Measurements from ENCODE around the gene SBK2.

Gene SBK2

GRCh38 chr19:55554302-55554701 is 17.4 kb upstream of the SBK2 start:
- DNase-seq = peak; percentile 56

GRCh38 chr19:55553217-55554182 is 16.6 kb upstream of the SBK2 start:
- no peak for DNase-seq

GRCh38 chr19:55552620-55553019 is 15.7 kb upstream of the SBK2 start:
- no peak for DNase-seq

- DNase-seq = no peak
Observed at GRCh38 chr19:55552206-55552605, 15.3 kb upstream of the SBK2 start.

- no peak for DNase-seq
Observed at GRCh38 chr19:55550321-55550650, 13.4 kb upstream of the SBK2 start.

- peak; percentile 68 for DNase-seq
Observed at GRCh38 chr19:55549500-55550320, 12.8 kb upstream of the SBK2 start.

GRCh38 chr19:55546822-55547614 is 10.1 kb upstream of the SBK2 start:
- no peak for DNase-seq

GRCh38 chr19:55546011-55546410 is 9.1 kb upstream of the SBK2 start:
- DNase-seq = no peak

- no peak for DNase-seq
Observed at GRCh38 chr19:55545443-55545842, 8.5 kb upstream of the SBK2 start, which contains the start of gene SBK3. Gene SBK3 (minus strand): TSS chr19:55545543. CDS start chr19:55545543, 0 bp downstream.

- no peak for DNase-seq
Observed at GRCh38 chr19:55544776-55545439, 8.0 kb upstream of the SBK2 start.

- DNase-seq = no peak
Observed at GRCh38 chr19:55544014-55544413, 7.1 kb upstream of the SBK2 start.

GRCh38 chr19:55543567-55543966 is 6.6 kb upstream of the SBK2 start:
- DNase-seq = no peak

GRCh38 chr19:55542292-55542855 is 5.4 kb upstream of the SBK2 start:
- DNase-seq = no peak

- DNase-seq = no peak
Observed at GRCh38 chr19:55541091-55541490, 4.2 kb upstream of the SBK2 start.

GRCh38 chr19:55540619-55541018 is 3.7 kb upstream of the SBK2 start:
- peak; percentile 49 for DNase-seq

- DNase-seq = no peak
Observed at GRCh38 chr19:55539090-55539984, 2.4 kb upstream of the SBK2 start.

- DNase-seq = no peak
Observed at GRCh38 chr19:55538132-55538531, 1.2 kb upstream of the SBK2 start.

GRCh38 chr19:55537741-55538111 is 793 bp upstream of the SBK2 start:
- DNase-seq = no peak

GRCh38 chr19:55536366-55536765 is 567 bp downstream of the SBK2 start:
- DNase-seq = no peak

- DNase-seq = no peak
Observed at GRCh38 chr19:55535965-55536350, 975 bp downstream of the SBK2 start.

All from NCI-H82 (cell line).